Stimulated activated naive B cell treated with anti-CD40 and anti-IgM and Interleukin-4, amounts not matched to agents 10 μg/mL and 1 μg/mL and 100 μg/mL, for 72 hours (primary cell): ENCODE measurements around the gene LSM14B.
"Not testable (repeated sequence)": the region's sequence is repeated elsewhere in the genome, so short reads cannot be mapped to it uniquely, and the experiment has no call there.

ENCODE experiments used
- ATAC-seq, 2 donors: fragments of 150-1000 bp; cut with Tn5 transposase; replicated peaks; 2 replicates each; pipeline ENCODE4 v1.10.0; 2021; ENCODE audit warnings: moderate library complexity in 1 of 2
- DNase-seq: peaks from one replicate; pipeline ENCODE4 v3.0.0; 2021
- H3K27ac Mint-ChIP-seq: one replicate; pipeline ENCODE4 v1.8.0; 2022; ENCODE audit warnings: mild to moderate bottlenecking, mixed read lengths
- H3K27me3 Mint-ChIP-seq, 2 donors: one replicate each; pipeline ENCODE4 v1.8.0; 2022; ENCODE audit warnings: mixed read lengths in 2 of 2
- H3K36me3 Mint-ChIP-seq, 2 donors: one replicate each; pipeline ENCODE4 v1.8.0; 2022; ENCODE audit warnings: mixed read lengths in 2 of 2, mild to moderate bottlenecking in 1 of 2
- H3K4me1 Mint-ChIP-seq, 2 donors: one replicate each; pipeline ENCODE4 v1.8.0; 2022; ENCODE audit warnings: mixed read lengths in 2 of 2, mild to moderate bottlenecking in 1 of 2
- H3K4me3 Mint-ChIP-seq, 2 donors: one replicate each; pipeline ENCODE4 v1.8.0; 2022; ENCODE audit warnings: mild to moderate bottlenecking in 2 of 2, mixed read lengths in 2 of 2, moderate library complexity in 1 of 2
- H3K9me3 Mint-ChIP-seq, 2 donors: one replicate each; pipeline ENCODE4 v1.8.0; 2022; ENCODE audit warnings: mixed read lengths in 2 of 2, mild to moderate bottlenecking in 1 of 2

LSM14B gene

GRCh38 chr20:62097881-62098407 is 24.3 kb upstream of the LSM14B start:
- H3K9me3 Mint-ChIP-seq, result peaks cover 12 to 15% of the 10 kb centered on the region in 2 donors
- no peak for ATAC-seq
- no peak for DNase-seq

GRCh38 chr20:62101078-62101477 is 21.2 kb upstream of the LSM14B start:
- ATAC-seq (no peak), DNase-seq (no peak)
- Mint-ChIP-seq H3K27ac (no peak overlapping the region), H3K36me3 (peaks cover 11 to 42% of the 10 kb centered on the region in 2 donors), H3K4me1 (peaks cover 0 to 1% of the 10 kb centered on the region in 2 donors), H3K27me3 (peaks cover 53% of the 10 kb centered on the region in 2 donors), H3K4me3 (no peak overlapping the region), H3K9me3 (peaks cover 29 to 31% of the 10 kb centered on the region in 2 donors)

More at GRCh38 chr20:62097881-62098407, 24.3 kb upstream of the LSM14B start:
- peaks cover 0 to 1% of the 10 kb centered on the region in 2 donors for H3K4me1 Mint-ChIP-seq
- H3K4me3 Mint-ChIP-seq, result no peak overlapping the region
- no peak overlapping the region for H3K27ac Mint-ChIP-seq
- peaks cover 35 to 38% of the 10 kb centered on the region in 2 donors for H3K27me3 Mint-ChIP-seq
- H3K36me3 Mint-ChIP-seq, result peaks cover 7 to 22% of the 10 kb centered on the region in 2 donors

- peaks cover 19 to 56% of the 10 kb centered on the region in 2 donors for H3K36me3 Mint-ChIP-seq
- DNase-seq, result no peak
- H3K4me3 Mint-ChIP-seq, result no peak overlapping the region
- peaks cover 44 to 59% of the 10 kb centered on the region in 2 donors for H3K27me3 Mint-ChIP-seq
- ATAC-seq, result no peak
- no peak overlapping the region for H3K27ac Mint-ChIP-seq
- peaks cover 45 to 48% of the 10 kb centered on the region in 2 donors for H3K9me3 Mint-ChIP-seq
- no peaks in the 10 kb centered on the region for H3K4me1 Mint-ChIP-seq
Measured at GRCh38 chr20:62103508-62104233, 18.6 kb upstream of the LSM14B start.

GRCh38 chr20:62104234-62104789 is 18.0 kb upstream of the LSM14B start:
- ATAC-seq, result no peak
- Mint-ChIP-seq H3K27me3 (peaks cover 41 to 55% of the 10 kb centered on the region in 2 donors), H3K4me1 (no peaks in the 10 kb centered on the region), H3K36me3 (peaks cover 19 to 57% of the 10 kb centered on the region in 2 donors), H3K9me3 (peaks cover 45 to 51% of the 10 kb centered on the region in 2 donors), H3K4me3 (no peak overlapping the region), H3K27ac (no peak overlapping the region)
- no peak for DNase-seq

- peaks cover 37 to 52% of the 10 kb centered on the region in 2 donors for H3K27me3 Mint-ChIP-seq
- H3K4me3 Mint-ChIP-seq, result no peak overlapping the region
- H3K9me3 Mint-ChIP-seq, result peaks cover 45 to 50% of the 10 kb centered on the region in 2 donors
- H3K36me3 Mint-ChIP-seq, result peaks cover 19 to 54% of the 10 kb centered on the region in 2 donors
- H3K27ac Mint-ChIP-seq, result no peak overlapping the region
- ATAC-seq (no peak), DNase-seq (no peak)
- H3K4me1 Mint-ChIP-seq, result no peaks in the 10 kb centered on the region
Measured at GRCh38 chr20:62104791-62105345, 17.4 kb upstream of the LSM14B start.

- H3K27me3 Mint-ChIP-seq, result peaks cover 31 to 45% of the 10 kb centered on the region in 2 donors
- DNase-seq, result no peak
- no peak overlapping the region for H3K4me3 Mint-ChIP-seq
- H3K36me3 Mint-ChIP-seq, result peaks cover 21 to 51% of the 10 kb centered on the region in 2 donors
- no peak for ATAC-seq
- H3K27ac Mint-ChIP-seq, result no peak overlapping the region
- H3K4me1 Mint-ChIP-seq, result no peaks in the 10 kb centered on the region
- H3K9me3 Mint-ChIP-seq, result peaks cover 47 to 53% of the 10 kb centered on the region in 2 donors
Measured at GRCh38 chr20:62105592-62105991, 16.7 kb upstream of the LSM14B start.

GRCh38 chr20:62111148-62111547 is 11.1 kb upstream of the LSM14B start:
- ATAC-seq (no peak), DNase-seq (no peak)
- Mint-ChIP-seq H3K36me3 (peaks cover 21 to 44% of the 10 kb centered on the region in 2 donors), H3K27me3 (peaks cover 9 to 26% of the 10 kb centered on the region in 2 donors), H3K27ac (no peak overlapping the region), H3K4me1 (no peaks in the 10 kb centered on the region), H3K9me3 (peaks cover 42 to 53% of the 10 kb centered on the region in 2 donors), H3K4me3 (no peak overlapping the region)

- H3K27ac Mint-ChIP-seq, result no peak overlapping the region
- H3K36me3 Mint-ChIP-seq, result peaks cover 18 to 39% of the 10 kb centered on the region in 2 donors
Measured at GRCh38 chr20:62112368-62112767, 9.9 kb upstream of the LSM14B start.

GRCh38 chr20:62114894-62115293 is 7.4 kb upstream of the LSM14B start:
- Mint-ChIP-seq H3K4me1 (peaks cover 0 to 10% of the 10 kb centered on the region in 2 donors), H3K36me3 (peaks cover 13 to 24% of the 10 kb centered on the region in 2 donors), H3K27me3 (peaks cover 8 to 29% of the 10 kb centered on the region in 2 donors), H3K9me3 (peaks cover 22 to 30% of the 10 kb centered on the region in 2 donors), H3K27ac (no peak overlapping the region), H3K4me3 (no peak overlapping the region)
- ATAC-seq, result no peak
- DNase-seq, result no peak

More at GRCh38 chr20:62112368-62112767, 9.9 kb upstream of the LSM14B start:
- H3K27me3 Mint-ChIP-seq, result peaks cover 7 to 27% of the 10 kb centered on the region in 2 donors
- H3K4me3 Mint-ChIP-seq, result no peak overlapping the region
- no peak for ATAC-seq
- peaks cover 0 to 1% of the 10 kb centered on the region in 2 donors for H3K4me1 Mint-ChIP-seq
- peaks cover 36 to 46% of the 10 kb centered on the region in 2 donors for H3K9me3 Mint-ChIP-seq
- DNase-seq, result no peak

- not testable (repeated sequence) for H3K4me3 Mint-ChIP-seq, H3K27ac Mint-ChIP-seq, DNase-seq, ATAC-seq
- H3K27me3 Mint-ChIP-seq, result peaks cover 8 to 29% of the 10 kb centered on the region in 2 donors
- H3K4me1 Mint-ChIP-seq, result peaks cover 0 to 11% of the 10 kb centered on the region in 2 donors
- peaks cover 16 to 25% of the 10 kb centered on the region in 2 donors for H3K9me3 Mint-ChIP-seq
- peaks cover 9 to 18% of the 10 kb centered on the region in 2 donors for H3K36me3 Mint-ChIP-seq
Measured at GRCh38 chr20:62115800-62116407, 6.4 kb upstream of the LSM14B start.

- no peak overlapping the region for H3K4me3 Mint-ChIP-seq
Measured at GRCh38 chr20:62116558-62117361, 5.5 kb upstream of the LSM14B start.

GRCh38 chr20:62117362-62117646 is 5.0 kb upstream of the LSM14B start:
- Mint-ChIP-seq H3K27me3 (peaks cover 8 to 29% of the 10 kb centered on the region in 2 donors), H3K36me3 (peaks cover 7 to 13% of the 10 kb centered on the region in 2 donors), H3K4me1 (peaks cover 2 to 17% of the 10 kb centered on the region in 2 donors), H3K27ac (no peak overlapping the region), H3K9me3 (peaks cover 13 to 18% of the 10 kb centered on the region in 2 donors), H3K4me3 (no peak overlapping the region)
- DNase-seq (no peak), ATAC-seq (no peak)

More at GRCh38 chr20:62116558-62117361, 5.5 kb upstream of the LSM14B start:
- Mint-ChIP-seq H3K27ac (no peak overlapping the region), H3K4me1 (peaks cover 2 to 17% of the 10 kb centered on the region in 2 donors), H3K36me3 (peaks cover 7 to 13% of the 10 kb centered on the region in 2 donors), H3K27me3 (peaks cover 8 to 29% of the 10 kb centered on the region in 2 donors), H3K9me3 (peaks cover 13 to 20% of the 10 kb centered on the region in 2 donors)
- ATAC-seq (no peak), DNase-seq (no peak)

- peaks cover 7 to 13% of the 10 kb centered on the region in 2 donors for H3K36me3 Mint-ChIP-seq
- ATAC-seq (no peak), DNase-seq (no peak)
- no peak overlapping the region for H3K27ac Mint-ChIP-seq
- H3K4me3 Mint-ChIP-seq, result no peak overlapping the region
- peaks cover 2 to 17% of the 10 kb centered on the region in 2 donors for H3K4me1 Mint-ChIP-seq
- peaks cover 7 to 29% of the 10 kb centered on the region in 2 donors for H3K27me3 Mint-ChIP-seq
- peaks cover 12 to 14% of the 10 kb centered on the region in 2 donors for H3K9me3 Mint-ChIP-seq
Measured at GRCh38 chr20:62117658-62118057, 4.6 kb upstream of the LSM14B start.
